Stimulated activated CD8-positive, alpha-beta memory T cell treated with anti-CD3 and anti-CD28 coated beads, Interleukin-15, amount 100 ng/mL, for 4 hours (primary cell): ENCODE results near the gene NCKAP1.
"Not testable (repeated sequence)": the region's sequence is repeated elsewhere in the genome, so short reads cannot be mapped to it uniquely, and the experiment has no call there.

Experiments used
- DNase-seq, 2 donors: peaks; one replicate each; pipeline ENCODE4 v3.0.0-alpha.2; 2020; ENCODE audit warnings: low read depth in 2 of 2

The NCKAP1 gene

DNA sequence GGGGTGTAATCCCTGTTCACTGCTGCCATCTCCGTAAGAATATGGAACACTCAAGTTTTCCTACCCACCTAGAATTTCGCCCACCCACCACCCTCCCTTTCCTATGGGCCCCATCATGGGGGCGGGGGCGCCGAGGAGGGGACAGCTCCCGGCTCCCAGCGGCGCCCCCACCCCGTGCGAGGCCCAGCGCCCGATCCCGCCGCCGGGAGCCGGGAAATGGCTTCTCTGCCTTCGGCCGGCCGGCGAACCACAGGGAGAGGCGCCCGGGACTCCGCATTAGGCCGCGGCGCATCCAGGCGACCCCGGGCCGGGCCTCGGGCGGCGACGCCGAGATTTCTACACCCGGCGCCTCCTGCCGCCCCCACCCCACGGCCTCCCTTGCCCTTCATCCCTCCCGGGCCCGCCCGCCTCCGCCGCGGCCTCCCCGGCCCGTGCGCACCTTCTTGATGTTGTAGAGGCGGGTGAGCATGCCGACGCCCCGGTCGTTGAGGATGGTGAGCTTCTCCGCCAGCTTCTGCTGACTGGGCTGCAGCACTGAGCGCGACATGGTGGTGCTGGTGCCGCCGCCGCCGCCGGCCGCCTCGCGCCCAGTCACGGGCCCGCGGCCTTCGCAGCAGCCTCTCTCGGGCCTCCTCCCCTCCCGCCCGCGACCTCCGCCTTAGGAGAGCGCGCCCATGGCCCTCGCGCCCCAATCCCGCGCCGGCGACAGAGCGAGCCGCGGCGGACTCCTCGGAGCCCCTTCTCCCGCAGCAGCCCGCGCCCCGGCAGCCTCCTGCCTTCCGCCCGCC is 510 bp downstream of the NCKAP1 start:
- DNase-seq, result peak; percentile 0 to 1

DNA sequence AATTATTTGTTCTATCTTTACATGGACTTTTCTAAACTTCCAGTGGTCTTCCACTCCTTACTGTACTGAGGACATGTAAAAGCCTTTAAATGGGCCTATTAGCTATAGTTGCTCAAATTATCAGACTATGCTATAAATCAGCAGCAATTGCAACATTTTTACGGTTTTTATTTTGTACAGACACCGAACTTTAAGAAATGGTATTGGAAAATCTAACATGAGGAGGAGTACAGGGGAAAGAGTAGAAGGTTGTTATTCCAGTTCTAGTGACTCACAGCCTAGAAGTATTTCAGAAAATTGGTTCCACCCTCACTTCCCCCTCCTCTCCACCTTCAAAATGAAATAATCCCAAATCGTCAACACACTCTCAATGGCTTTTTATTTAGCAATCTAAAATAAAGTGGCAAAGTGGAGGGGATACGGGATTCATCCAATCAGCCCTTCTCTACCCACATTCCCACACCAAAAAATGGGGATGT is 1.1 kb downstream of the NCKAP1 start:
- no peak for DNase-seq

DNA sequence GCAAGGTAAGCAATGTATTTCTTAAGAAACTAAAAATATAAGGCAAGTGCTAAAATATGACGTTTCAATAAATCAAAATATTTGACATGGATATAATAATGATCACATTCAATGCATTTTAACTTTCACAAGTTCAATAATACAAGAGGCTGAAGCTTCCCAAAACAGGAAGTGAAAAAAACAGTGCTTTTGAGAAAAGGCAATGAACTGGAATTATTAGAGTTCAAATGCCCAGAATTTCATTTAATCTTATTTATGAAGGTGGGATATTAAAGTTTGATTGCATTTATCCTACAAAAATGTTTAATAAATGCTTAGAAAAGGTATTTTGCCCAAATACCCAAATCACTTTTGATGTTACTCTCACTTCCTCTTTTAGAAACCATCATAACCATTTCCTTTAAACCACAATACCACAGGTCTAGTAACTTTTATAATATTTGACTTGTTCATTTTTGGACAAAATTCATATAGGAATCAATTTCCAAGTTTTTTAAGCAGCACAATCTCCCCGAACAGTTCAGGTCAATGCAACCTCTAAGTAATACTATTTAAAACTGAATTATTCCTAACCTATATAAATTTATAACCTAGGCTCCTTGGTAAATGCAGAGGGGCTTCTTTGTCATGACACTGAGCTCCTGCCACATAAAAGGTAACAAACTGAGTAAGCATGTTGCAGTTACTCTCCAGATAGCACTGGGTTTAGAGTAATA is 2.1 kb downstream of the NCKAP1 start:
- DNase-seq, result no peak

DNA sequence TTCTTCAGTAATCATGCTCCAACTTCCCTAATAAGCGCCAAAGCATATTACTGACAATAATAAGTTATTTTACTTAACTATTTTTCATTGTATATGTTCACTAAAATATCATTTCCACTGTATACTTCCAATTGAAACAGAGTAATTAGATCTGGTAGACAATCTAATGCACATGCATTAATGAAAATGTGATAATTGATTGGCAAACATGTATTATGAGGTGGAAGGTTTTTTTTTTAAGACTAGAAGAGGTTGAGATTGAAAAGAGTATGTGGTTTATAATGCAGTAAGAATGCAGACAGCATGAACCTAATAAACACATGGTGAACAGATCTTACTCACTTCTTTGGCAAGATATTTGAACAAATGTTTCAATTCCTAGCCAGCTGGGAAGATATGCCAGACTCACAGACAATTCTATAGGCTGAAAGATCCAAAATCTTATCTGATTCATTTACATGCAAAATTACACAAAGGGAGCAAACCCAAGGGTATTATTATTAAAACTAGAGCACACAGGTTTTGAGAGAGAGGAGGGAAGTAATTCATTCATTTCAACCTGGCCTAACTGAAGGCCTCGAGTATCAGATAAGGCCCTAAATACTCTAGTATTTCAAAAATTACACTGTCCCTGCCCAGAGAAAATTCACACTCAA is 2.8 kb downstream of the NCKAP1 start:
- DNase-seq, result no peak

DNA sequence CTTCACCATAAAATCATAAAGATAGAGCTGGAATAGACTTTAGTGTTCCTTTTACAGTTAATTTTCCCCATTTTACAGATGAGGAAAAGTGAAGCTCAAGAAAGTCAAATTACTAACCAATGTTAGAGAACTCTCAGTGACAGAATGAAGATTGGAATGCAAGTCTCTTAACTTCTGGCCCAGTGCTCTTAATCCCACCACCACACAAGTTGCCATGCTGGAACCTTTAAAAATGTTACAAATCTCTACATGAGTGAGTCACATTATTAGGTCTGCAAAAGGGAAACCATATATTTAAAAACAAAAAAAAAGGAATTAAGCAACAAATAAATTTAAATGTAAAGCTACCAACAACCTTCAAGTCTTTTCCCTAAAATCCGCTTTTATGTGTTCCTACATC is 3.5 kb downstream of the NCKAP1 start:
- DNase-seq, result no peak

DNA sequence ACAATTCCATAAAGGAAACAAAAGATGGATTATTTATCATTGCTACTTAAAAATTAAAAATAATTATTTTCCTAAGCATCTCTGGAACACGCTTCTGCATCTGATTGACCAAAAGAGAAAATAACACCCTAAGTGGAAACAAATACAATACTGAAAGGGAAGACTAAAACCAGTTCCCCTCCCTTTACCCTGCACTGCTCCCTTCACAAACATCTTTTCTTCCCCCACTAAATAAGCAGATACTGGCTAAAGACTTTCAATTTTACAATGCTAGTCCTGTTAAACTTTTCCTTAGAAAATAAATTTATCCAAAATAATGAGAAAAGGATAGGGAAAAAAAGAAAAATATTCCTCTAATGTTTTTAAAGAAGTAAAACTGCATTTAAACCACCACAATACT is 4.3 kb downstream of the NCKAP1 start:
- DNase-seq, result no peak

DNA sequence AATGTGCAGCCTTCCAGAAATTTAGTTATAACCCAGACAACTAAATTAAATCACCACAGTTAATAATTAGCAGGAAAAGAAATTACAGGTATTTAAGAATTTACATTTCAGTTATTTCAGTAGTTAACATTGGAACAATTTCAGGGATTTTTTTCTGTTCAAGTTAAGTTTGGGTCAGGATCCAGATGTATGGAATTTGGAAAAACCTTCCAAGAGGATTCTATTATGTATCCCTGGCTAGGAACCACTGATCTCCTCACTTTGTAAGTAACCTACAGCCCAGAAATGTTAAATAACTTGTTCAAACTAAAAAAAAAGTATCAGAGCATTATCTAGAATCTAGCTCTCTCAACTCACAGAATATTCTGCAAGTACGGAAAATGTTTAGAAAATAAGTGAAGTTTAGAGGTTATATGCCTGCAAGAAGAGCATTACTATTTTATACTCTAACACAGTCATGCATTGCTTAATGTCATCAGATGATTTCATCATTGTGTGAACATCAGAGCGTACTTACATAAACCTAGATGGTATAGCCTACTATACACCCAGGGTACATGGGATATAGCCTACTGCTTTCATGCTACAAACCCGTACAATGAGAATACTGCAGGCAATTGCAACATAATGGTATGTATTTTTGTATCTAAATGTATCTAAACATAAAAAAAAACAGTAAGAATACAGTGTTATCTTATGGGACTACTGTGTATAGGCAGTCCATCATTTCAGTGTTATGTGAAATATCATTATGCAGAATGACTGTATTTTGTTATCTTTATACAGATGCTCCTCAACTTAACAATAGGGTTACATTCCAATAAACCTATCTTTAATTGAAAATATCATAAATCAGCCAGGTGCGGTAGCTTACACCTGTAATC is 6.1 kb downstream of the NCKAP1 start:
- DNase-seq, result no peak

DNA sequence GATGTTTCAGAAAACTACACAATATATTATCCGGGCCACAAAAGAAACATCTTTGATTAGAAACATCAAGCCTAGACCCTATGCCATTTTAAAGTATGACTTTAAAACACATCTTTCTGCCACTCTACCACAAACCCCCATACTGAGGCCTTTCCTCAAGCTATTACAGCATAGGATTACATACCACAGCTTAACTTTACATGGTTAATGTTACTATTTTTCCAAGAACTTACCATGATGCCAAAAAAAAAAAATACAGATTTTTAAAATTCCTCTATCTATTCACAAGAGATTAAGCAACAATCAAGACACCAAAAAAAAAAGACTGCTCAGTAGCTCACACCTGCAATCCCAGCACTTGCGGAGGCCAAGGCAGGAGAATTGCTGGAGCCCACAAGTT is 9.0 kb downstream of the NCKAP1 start:
- no peak for DNase-seq

DNA sequence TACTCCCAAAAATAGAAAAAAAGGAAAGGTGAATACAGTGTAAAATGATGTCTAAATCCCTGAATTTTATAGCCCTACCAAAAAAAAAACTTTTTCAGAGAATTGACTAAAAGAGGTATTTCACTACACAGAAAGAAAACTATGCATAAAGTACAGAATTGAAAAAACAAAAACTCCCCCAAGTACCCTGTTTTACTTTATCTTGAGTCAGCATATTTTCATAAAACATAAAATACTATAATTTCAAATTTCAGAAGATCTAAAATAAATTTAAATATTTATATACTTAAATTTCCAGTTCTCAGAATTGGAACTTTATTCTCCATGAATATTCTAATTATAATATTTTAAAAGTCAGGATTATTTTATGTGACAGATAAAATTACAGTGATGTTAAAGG is 10.1 kb downstream of the NCKAP1 start:
- DNase-seq, result no peak

DNA sequence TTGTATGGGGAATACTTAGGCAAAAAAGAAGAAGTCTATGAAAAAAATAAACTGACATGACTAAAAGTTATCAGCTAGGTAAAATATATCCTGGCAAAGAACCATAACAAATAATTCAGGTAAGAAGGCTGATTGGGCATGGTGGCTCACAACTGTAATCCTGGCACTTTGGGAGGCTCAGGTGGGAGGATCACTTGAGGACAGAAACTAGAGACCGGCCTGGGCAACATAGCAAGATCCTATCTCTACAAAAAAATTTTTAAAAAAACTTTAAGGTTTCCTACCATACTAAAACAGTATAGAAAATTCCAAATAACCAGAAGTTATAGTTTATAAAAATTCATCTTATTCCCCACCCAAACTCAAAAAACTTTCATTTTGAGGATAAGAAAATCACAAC is 10.8 kb downstream of the NCKAP1 start:
- DNase-seq, result no peak

DNA sequence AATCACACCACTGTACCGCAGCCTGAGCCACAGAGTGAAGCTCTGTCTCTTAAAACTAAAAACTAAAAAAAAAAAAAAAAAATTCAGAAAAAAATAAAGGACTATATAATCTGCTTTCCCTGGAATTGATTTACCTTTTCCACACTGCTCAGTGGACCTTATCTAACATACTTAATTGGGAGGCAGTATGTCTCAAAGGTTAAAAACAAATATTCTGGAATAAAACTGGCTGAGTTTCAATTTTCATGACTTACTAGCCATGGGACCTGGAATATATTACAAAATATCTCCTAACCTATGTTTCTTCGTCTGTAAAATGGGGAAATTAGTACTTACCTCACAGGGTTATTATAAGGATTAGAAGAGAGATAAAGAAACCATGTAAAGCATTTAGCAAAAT is 11.8 kb downstream of the NCKAP1 start:
- DNase-seq, result no peak

DNA sequence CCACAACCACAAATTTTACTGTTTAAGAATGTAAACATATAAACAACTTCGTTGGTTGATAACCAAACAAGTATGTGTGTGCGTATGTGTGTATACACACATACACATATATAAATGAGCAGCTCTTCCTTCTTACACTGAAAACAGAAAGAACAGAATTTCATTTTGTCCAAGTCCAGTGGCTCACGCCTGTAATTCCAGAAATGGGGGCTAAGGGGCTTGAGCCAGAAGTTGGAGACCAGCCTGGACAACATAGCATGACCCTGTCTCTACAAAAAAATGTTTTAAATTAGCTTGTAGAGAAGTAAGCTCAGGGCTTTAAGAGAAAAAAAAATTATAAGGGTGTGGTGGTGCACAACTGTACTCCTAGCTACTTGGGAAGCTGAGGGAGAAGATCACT is 12.3 kb downstream of the NCKAP1 start:
- no peak for DNase-seq

DNA sequence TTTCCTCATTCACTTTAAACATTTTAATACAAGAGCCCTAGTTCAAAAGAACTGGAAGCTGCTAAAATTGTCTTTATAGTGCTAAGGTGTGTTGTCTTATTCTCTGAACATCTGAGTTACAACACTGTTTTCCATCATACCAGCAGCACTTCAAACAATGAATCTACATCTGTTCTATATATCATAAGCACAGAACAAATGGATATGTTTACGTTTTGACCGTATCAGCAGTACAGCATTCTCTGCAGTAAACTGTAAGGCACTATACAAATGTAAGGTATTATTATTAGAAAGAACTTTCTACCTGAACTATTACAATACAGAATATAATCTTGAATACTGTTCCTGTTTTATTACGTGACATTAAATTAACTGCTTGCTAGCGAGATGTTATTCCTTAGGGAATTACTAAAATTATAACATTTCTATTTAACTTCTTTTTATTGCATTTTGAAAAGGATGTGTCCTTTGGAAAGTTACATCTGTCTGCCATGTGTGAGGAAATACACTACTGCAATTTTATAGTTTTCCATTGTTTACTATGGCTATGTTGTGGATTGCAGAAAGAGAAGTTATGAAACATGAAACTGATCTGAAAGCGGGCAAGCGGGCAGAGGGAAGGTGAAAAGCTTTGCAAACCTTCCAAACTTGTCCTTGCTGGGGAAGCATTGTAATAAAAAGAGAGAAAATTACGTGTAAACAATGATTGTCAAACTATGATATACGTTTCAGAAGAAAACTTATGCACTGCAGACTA is 13.7 kb downstream of the NCKAP1 start:
- DNase-seq, result no peak

DNA sequence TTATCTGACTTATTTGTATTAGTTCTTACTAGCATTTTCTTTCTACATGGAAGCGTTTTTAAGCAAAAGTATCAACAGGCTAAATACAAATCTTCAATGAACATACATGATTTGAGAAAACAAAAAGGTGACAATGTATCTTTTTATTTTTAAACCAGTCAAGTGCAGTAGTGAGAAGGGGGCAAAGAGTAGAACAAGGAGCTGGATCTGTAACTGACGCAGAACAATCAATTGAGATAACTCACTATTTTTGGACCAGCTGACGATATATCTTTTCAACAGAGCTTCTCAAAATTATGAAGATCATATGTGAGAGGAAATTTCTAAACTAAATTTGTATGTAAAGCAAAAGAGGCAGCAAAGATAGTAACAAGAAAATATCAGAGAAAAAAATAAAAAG is 15.5 kb downstream of the NCKAP1 start:
- no peak for DNase-seq

DNA sequence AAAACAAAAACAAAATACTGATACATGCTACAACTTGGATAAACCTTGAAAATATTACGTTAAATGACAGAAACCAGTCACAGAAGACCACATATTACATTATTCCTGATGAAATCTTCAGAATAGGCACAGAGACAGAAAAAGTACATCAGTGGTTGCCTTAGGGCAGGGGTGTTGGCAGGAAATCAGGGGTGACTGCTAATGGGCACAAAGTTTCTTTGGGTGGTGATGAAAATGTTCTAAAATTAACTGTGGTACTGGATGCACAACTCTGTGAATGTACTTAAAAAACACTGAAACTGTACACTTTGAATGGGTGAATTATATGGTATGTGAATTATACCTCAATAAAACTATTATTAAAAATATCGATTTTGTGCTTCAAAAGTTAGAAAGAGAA is 16.6 kb downstream of the NCKAP1 start:
- DNase-seq, result no peak

DNA sequence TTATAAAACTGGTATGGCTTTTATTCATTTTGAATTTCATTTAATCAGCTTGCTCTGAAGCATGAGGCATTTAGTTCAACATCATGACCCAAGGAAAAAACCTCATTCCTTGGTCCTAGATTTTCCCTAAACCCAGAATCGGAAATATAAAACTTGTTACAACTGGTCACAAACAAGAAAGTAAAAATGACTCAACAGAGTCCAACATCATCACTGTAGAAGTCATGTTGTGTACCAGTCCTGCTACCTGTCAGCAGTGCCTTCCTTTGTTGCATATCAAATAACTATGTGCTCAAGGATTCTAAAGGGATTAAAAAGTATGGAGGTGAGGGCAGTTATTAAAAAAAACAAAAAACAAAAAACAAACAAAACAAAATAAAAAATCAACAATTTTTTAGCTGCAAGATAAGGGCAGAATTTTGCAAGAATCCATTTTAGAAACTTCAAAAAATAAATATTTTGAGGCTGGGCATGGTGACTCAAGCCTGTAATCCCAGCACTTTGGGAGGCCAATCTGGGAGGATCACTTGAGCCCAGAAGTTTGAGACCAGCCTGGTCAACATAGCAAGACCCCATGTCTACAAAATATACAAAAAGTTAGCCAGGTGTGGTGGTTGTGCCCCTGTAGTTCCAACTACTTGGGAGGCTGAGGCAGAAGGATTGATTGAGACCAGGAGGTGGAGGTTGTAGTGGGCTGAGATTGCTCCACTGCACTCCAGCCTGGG is 18.4 kb downstream of the NCKAP1 start:
- no peak for DNase-seq

DNA sequence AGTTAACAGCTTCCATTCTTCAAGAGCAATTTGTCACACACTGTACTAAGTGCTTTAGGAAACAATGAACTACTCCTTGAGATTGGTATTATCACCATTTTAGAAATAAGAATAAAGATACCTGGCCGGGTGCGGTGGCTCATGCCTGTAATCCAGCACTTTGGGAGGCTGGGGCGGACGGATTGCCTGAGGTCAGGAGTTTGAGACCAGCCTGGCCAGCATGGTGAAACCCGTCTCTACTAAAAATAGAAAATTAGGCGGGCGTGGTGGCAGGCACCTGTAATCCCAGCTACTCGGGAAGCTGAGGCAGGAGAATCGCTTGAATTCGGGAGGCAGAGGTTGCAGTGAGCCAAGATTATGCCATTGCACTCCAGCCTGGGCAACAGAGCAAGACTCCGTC is 20.4 kb downstream of the NCKAP1 start:
- not testable (repeated sequence) for DNase-seq

DNA sequence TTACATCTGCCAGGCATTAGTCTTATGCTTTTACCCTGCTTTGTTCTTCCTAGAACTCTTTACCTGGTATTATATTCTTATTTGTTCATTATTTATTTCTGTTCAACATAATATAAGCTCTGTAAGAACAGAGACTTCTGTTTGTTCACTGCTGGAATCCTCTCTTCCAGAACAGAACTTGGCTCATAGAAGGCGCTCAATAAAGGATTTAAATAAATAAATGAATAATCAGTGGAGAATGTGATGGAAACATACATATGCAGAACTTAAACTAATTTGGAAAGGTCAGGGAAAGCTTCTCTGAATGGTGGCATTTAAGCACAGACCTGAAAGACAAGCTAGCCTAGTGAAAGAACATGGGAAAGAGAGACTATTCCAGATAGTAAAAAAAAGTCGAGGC is 24.3 kb downstream of the NCKAP1 start:
- DNase-seq, result no peak

DNA sequence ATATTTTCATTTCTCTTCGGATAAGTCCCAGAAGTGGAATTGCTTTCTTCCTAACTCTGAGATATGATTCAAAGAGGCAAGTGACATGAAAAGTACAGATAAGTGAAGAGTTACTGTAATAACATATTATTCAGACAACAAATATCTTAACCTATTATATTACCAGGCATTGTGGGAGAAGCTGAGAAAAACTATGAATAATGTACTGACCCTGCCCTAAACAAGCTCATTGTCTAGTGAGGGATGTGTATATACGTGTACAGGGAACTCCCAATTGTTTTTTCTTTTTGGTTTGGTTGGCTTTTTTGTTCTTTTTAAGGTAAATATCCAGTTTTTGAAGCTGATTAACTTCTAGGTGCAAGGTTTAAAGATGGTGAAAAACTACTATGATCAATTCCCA is 26.5 kb downstream of the NCKAP1 start:
- no peak for DNase-seq

DNA sequence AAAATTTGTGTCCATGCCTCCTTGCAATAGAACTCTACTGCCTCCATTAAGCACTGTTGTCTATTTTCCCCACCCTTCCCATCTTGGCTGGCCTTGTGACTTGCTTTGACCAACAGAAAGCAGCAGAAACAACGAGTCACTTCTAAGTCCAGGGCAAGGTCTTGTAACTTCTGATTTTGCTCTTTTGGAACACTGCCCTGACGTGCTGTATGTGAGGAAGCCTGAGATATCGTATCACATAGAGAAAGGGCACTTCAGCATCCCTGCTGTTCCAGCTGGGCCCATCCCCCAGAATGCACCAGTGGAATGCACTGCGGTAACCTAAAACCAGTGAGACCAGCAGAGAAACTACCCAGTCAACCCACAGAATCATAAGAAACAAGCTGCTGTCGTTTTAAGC is 28.1 kb downstream of the NCKAP1 start:
- no peak for DNase-seq
